ENCODE measurements around the gene SLC22A5.

DNA sequence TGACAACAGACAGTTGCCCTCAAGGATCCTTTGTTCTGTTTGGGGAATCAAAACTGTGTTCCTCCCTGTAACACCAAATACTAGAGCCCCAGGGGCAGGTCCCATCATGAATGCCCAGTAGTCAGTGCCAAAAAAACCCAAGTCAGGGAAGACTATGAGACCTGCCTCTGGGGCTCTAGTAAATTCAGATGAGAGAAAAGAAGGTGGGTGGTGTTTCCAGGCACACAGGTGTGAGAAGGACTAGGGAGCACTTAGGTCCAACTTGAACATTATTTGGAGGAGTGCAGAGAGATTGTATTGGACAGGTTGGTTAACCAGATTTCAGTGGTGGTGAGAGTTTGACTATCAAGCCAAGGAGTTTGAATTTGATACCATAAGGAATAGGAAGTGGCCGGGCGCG is 52.0 kb downstream of the SLC22A5 start:
- TF ChIP-seq SMAD4 (CRISPR knock-in tag; IDR thresholded peaks at IDR 0.05) (no peak), CREB1 (CRISPR knock-in tag; IDR thresholded peaks at IDR 0.05) (no peak), NR3C1 (CRISPR knock-in tag; conservative IDR thresholded peaks at IDR 0.05; ENCODE audit: low read depth) (no peak), MLX (CRISPR knock-in tag; IDR thresholded peaks at IDR 0.05) (no peak), FOXJ3 (CRISPR knock-in tag; IDR thresholded peaks at IDR 0.05; ENCODE audit: borderline replicate concordance) (no peak), FOXK1 (CRISPR knock-in tag; IDR thresholded peaks at IDR 0.05) (no peak), ZNF232 (CRISPR knock-in tag; IDR thresholded peaks at IDR 0.05) (no peak)
- TF ChIP-seq, protein P1, sequence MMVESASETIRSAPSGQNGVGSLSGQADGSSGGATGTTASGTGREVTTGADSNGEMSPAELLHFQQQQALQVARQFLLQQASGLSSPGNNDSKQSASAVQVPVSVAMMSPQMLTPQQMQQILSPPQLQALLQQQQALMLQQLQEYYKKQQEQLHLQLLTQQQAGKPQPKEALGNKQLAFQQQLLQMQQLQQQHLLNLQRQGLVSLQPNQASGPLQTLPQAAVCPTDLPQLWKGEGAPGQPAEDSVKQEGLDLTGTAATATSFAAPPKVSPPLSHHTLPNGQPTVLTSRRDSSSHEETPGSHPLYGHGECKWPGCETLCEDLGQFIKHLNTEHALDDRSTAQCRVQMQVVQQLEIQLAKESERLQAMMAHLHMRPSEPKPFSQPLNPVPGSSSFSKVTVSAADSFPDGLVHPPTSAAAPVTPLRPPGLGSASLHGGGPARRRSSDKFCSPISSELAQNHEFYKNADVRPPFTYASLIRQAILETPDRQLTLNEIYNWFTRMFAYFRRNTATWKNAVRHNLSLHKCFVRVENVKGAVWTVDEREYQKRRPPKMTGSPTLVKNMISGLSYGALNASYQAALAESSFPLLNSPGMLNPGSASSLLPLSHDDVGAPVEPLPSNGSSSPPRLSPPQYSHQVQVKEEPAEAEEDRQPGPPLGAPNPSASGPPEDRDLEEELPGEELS (CRISPR knock-in tag; IDR thresholded peaks at IDR 0.05): no peak
- TF ChIP-seq, protein P2, sequence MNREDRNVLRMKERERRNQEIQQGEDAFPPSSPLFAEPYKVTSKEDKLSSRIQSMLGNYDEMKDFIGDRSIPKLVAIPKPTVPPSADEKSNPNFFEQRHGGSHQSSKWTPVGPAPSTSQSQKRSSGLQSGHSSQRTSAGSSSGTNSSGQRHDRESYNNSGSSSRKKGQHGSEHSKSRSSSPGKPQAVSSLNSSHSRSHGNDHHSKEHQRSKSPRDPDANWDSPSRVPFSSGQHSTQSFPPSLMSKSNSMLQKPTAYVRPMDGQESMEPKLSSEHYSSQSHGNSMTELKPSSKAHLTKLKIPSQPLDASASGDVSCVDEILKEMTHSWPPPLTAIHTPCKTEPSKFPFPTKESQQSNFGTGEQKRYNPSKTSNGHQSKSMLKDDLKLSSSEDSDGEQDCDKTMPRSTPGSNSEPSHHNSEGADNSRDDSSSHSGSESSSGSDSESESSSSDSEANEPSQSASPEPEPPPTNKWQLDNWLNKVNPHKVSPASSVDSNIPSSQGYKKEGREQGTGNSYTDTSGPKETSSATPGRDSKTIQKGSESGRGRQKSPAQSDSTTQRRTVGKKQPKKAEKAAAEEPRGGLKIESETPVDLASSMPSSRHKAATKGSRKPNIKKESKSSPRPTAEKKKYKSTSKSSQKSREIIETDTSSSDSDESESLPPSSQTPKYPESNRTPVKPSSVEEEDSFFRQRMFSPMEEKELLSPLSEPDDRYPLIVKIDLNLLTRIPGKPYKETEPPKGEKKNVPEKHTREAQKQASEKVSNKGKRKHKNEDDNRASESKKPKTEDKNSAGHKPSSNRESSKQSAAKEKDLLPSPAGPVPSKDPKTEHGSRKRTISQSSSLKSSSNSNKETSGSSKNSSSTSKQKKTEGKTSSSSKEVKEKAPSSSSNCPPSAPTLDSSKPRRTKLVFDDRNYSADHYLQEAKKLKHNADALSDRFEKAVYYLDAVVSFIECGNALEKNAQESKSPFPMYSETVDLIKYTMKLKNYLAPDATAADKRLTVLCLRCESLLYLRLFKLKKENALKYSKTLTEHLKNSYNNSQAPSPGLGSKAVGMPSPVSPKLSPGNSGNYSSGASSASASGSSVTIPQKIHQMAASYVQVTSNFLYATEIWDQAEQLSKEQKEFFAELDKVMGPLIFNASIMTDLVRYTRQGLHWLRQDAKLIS (CRISPR knock-in tag; IDR thresholded peaks at IDR 0.05; ENCODE audit: borderline replicate concordance): no peak
- TF ChIP-seq, protein P3, sequence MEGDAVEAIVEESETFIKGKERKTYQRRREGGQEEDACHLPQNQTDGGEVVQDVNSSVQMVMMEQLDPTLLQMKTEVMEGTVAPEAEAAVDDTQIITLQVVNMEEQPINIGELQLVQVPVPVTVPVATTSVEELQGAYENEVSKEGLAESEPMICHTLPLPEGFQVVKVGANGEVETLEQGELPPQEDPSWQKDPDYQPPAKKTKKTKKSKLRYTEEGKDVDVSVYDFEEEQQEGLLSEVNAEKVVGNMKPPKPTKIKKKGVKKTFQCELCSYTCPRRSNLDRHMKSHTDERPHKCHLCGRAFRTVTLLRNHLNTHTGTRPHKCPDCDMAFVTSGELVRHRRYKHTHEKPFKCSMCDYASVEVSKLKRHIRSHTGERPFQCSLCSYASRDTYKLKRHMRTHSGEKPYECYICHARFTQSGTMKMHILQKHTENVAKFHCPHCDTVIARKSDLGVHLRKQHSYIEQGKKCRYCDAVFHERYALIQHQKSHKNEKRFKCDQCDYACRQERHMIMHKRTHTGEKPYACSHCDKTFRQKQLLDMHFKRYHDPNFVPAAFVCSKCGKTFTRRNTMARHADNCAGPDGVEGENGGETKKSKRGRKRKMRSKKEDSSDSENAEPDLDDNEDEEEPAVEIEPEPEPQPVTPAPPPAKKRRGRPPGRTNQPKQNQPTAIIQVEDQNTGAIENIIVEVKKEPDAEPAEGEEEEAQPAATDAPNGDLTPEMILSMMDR (IDR thresholded peaks at IDR 0.05): no peak
- TF ChIP-seq, protein P4, sequence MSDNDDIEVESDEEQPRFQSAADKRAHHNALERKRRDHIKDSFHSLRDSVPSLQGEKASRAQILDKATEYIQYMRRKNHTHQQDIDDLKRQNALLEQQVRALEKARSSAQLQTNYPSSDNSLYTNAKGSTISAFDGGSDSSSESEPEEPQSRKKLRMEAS (CRISPR knock-in tag; IDR thresholded peaks at IDR 0.05): no peak

Data from WTC11 (cell line).